H9 (cell line): Measurements from ENCODE around the gene SLC6A8. TPM values are rescaled to one million over a fixed set of nuclear protein-coding genes. Genes with fewer than 3 reads are reported as not detected.
"Not testable (repeated sequence)": the region's sequence is repeated elsewhere in the genome, so short reads cannot be mapped to it uniquely, and the experiment has no call there.

Source experiments
- DNase-seq: peaks from one replicate; pipeline ENCODE4 v3.0.0-alpha.2; 2017
- H2AFZ ChIP-seq: one replicate; pipeline ENCODE4 v1.6.1; 2013; ENCODE audit warnings: mild to moderate bottlenecking, low read length, control low read depth, moderate library complexity
- H2AK5ac ChIP-seq: 2 replicates; pipeline ENCODE4 v1.6.1; 2013; ENCODE audit warnings: low read length, control low read depth, mixed read lengths; ENCODE audit not compliant: insufficient read length
- H2BK120ac ChIP-seq: one replicate; pipeline ENCODE4 v1.6.1; 2013; ENCODE audit warnings: low read depth, mild to moderate bottlenecking, low read length, control low read depth, inconsistent platforms; ENCODE audit not compliant: poor library complexity, severe bottlenecking
- H2BK12ac ChIP-seq: 2 replicates; pipeline ENCODE4 v1.6.1; 2013; ENCODE audit warnings: low read length, control low read depth, mixed read lengths, low read depth; ENCODE audit not compliant: insufficient read length
- H2BK15ac ChIP-seq: 2 replicates; pipeline ENCODE4 v1.6.1; 2013; ENCODE audit warnings: low read depth, low read length, control low read depth
- H2BK20ac ChIP-seq: one replicate; pipeline ENCODE4 v1.6.1; 2013; ENCODE audit warnings: low read depth, mild to moderate bottlenecking, low read length, control low read depth, inconsistent platforms; ENCODE audit not compliant: poor library complexity, severe bottlenecking
- H2BK5ac ChIP-seq: 2 replicates; pipeline ENCODE4 v1.6.1; 2013; ENCODE audit warnings: low read length, control low read depth, mixed read lengths; ENCODE audit not compliant: insufficient read length
- H3K14ac ChIP-seq: 2 replicates; pipeline ENCODE4 v1.6.1; 2013; ENCODE audit warnings: low read length, control low read depth; ENCODE audit not compliant: insufficient read depth
- H3K18ac ChIP-seq: 2 replicates; pipeline ENCODE4 v1.6.1; 2013; ENCODE audit warnings: low read depth, mild to moderate bottlenecking, mixed read lengths, low read length, control low read depth; ENCODE audit not compliant: insufficient read length
- H3K23ac ChIP-seq: 2 replicates; pipeline ENCODE4 v1.6.1; 2013; ENCODE audit warnings: low read length, control low read depth, mixed read lengths, low read depth; ENCODE audit not compliant: insufficient read length
- H3K23me2 ChIP-seq: 2 replicates; pipeline ENCODE4 v1.6.1; 2013; ENCODE audit warnings: low read depth, mild to moderate bottlenecking, mixed read lengths, low read length, control low read depth; ENCODE audit not compliant: insufficient read length, poor library complexity, severe bottlenecking
- H3K27ac ChIP-seq: 2 replicates; pipeline ENCODE4 v1.5.1; 2013; ENCODE audit warnings: low read length, control low read depth, mixed read lengths, low read depth; ENCODE audit not compliant: insufficient read length
- H3K27me3 ChIP-seq: 2 replicates; pipeline ENCODE4 v1.6.1; 2013; ENCODE audit warnings: low read length, control low read depth, inconsistent platforms; ENCODE audit not compliant: insufficient read depth
- H3K4ac ChIP-seq: 2 replicates; pipeline ENCODE4 v1.6.1; 2013; ENCODE audit warnings: low read depth, mild to moderate bottlenecking, control low read depth, inconsistent platforms, low read length, moderate library complexity
- H3K4me1 ChIP-seq: 2 replicates; pipeline ENCODE4 v1.6.1; 2013; ENCODE audit warnings: low read length, control low read depth, inconsistent platforms; ENCODE audit not compliant: insufficient read depth
- H3K4me2 ChIP-seq: 2 replicates; pipeline ENCODE4 v1.6.1; 2013; ENCODE audit warnings: low read length, control low read depth, mixed read lengths; ENCODE audit not compliant: insufficient read length, insufficient read depth
- H3K56ac ChIP-seq: 2 replicates; pipeline ENCODE4 v1.6.1; 2013; ENCODE audit warnings: low read depth, mild to moderate bottlenecking, mixed read lengths, low read length, control low read depth; ENCODE audit not compliant: insufficient read length
- H3K79me1 ChIP-seq: 2 replicates; pipeline ENCODE4 v1.6.1; 2013; ENCODE audit warnings: low read depth, mild to moderate bottlenecking, moderate library complexity, low read length, control low read depth, inconsistent platforms; ENCODE audit not compliant: insufficient read depth, poor library complexity, severe bottlenecking
- H3K79me2 ChIP-seq: 2 replicates; pipeline ENCODE4 v1.6.1; 2013; ENCODE audit warnings: low read length, control low read depth, inconsistent platforms; ENCODE audit not compliant: insufficient read depth
- H3K9ac ChIP-seq: 2 replicates; pipeline ENCODE4 v1.6.1; 2013; ENCODE audit warnings: low read length, control low read depth, mixed read lengths; ENCODE audit not compliant: insufficient read length; ENCODE audit errors: extremely low read depth
- H3K9me3 ChIP-seq: one replicate; pipeline ENCODE4 v1.6.1; 2013; ENCODE audit warnings: low read depth, low read length, inconsistent platforms; ENCODE audit not compliant: control insufficient read depth
- H3T11ph ChIP-seq: one replicate; pipeline ENCODE4 v1.6.1; 2013; ENCODE audit warnings: mild to moderate bottlenecking, low read length, control low read depth, inconsistent platforms
- H4K20me1 ChIP-seq: one replicate; pipeline ENCODE4 v1.6.1; 2013; ENCODE audit not compliant: control insufficient read depth, insufficient read length, insufficient read depth
- H4K5ac ChIP-seq: 2 replicates; pipeline ENCODE4 v1.6.1; 2013; ENCODE audit warnings: low read depth, mild to moderate bottlenecking, mixed read lengths, low read length, control low read depth; ENCODE audit not compliant: insufficient read length
- H4K8ac ChIP-seq: replicated peaks from 2 replicates; pipeline ENCODE4 v1.6.1; 2013; ENCODE audit warnings: low read length, control low read depth, mixed read lengths, low read depth; ENCODE audit not compliant: insufficient read length
- H4K91ac ChIP-seq: 2 replicates; pipeline ENCODE4 v1.6.1; 2013; ENCODE audit warnings: low read depth, mild to moderate bottlenecking, moderate library complexity, mixed read lengths, low read length, control low read depth; ENCODE audit not compliant: insufficient read length
- H3K27ac Mint-ChIP-seq, 3 experiments: 2 replicates in 2 of 3; 3 replicates in 1 of 3; pipeline ENCODE4 v1.8.0; 2020 to 2021; ENCODE audit warnings: mixed read lengths in 3 of 3, mild to moderate bottlenecking in 1 of 3, moderate library complexity in 1 of 3
- H3K27me3 Mint-ChIP-seq: 2 replicates; pipeline ENCODE4 v1.8.0; 2021; ENCODE audit warnings: low read depth, mild to moderate bottlenecking, moderate library complexity, mixed read lengths
- H3K36me3 Mint-ChIP-seq, 3 experiments: 2 replicates in 2 of 3; 3 replicates in 1 of 3; pipeline ENCODE4 v1.8.0; 2020 to 2021; ENCODE audit warnings: low read depth in 3 of 3, mixed read lengths in 3 of 3; ENCODE audit not compliant: insufficient read depth in 1 of 3
- H3K4me1 Mint-ChIP-seq, 2 experiments: 2 replicates each; pipeline ENCODE4 v1.8.0; 2020; ENCODE audit warnings: mixed read lengths in 2 of 2
- H3K4me3 Mint-ChIP-seq, 2 experiments: 2 replicates in 1 of 2; 3 replicates in 1 of 2; pipeline ENCODE4 v1.8.0; 2020 to 2021; ENCODE audit warnings: mild to moderate bottlenecking in 2 of 2, mixed read lengths in 2 of 2, moderate library complexity in 1 of 2
- H3K9me3 Mint-ChIP-seq, 2 experiments: 2 replicates in 1 of 2; 3 replicates in 1 of 2; pipeline ENCODE4 v1.8.0; 2020; ENCODE audit warnings: mild to moderate bottlenecking in 2 of 2, mixed read lengths in 2 of 2, moderate library complexity in 1 of 2
- CTCF ChIP-seq: fragments of 200-600 bp; sonication (generic); conservative IDR thresholded peaks from 3 replicates; pipeline ENCODE4 v1.8.0; 2021; ENCODE audit warnings: antibody characterized with exemption, mild to moderate bottlenecking
- WGBS: extraction: QIAGEN DNeasy Blood & Tissue Kit; methylation state at CpG from one replicate; pipeline ENCODE4 v1.1.7; 2013; ENCODE audit warnings: missing lambda C conversion rate, low lambda C conversion rate, mixed read lengths; ENCODE audit not compliant: insufficient read length; ENCODE audit errors: extremely low coverage; 5-methylcytosine and 5-hydroxymethylcytosine counted together
- total RNA-seq: library from RNA; stranded (reverse); gene quantifications from 2 replicates; pipeline ENCODE4 v1.2.1, GENCODE V29; 2021

The SLC6A8 gene
- total RNA-seq, 1 experiment from 2014 or later: 229 TPM

GRCh38 chrX:153697924-153698865, 10.5 kb downstream of the SLC6A8 start:
- no peaks in the 10 kb centered on the region for H3K4me1 ChIP-seq
- no peak overlapping the region for H4K5ac ChIP-seq
- no peak overlapping the region for H3K18ac ChIP-seq
- no peaks in the 10 kb centered on the region for H3K79me1 ChIP-seq
- TF ChIP-seq CTCF: no peak
- H3K27ac ChIP-seq: no peak overlapping the region
- H3K4me2 ChIP-seq: no peak overlapping the region
- peaks cover 1% of the 10 kb centered on the region for H3K27me3 Mint-ChIP-seq
- H2BK12ac ChIP-seq: no peak overlapping the region
- no peak overlapping the region for H2AK5ac ChIP-seq
- no peaks in the 10 kb centered on the region for H3K27me3 ChIP-seq
- H2BK20ac ChIP-seq: no peak overlapping the region
- H4K20me1 ChIP-seq: no peaks in the 10 kb centered on the region
- no peaks in the 10 kb centered on the region for H3K9me3 ChIP-seq
- no peak overlapping the region for H4K91ac ChIP-seq
- peaks cover 0 to 3% of the 10 kb centered on the region in 2 experiments; a peak in 2 of 4 replicates for H3K4me1 Mint-ChIP-seq
- H3K23ac ChIP-seq: no peak overlapping the region
- no peak for DNase-seq
- H3K56ac ChIP-seq: no peak overlapping the region
- H2BK5ac ChIP-seq: no peak overlapping the region
- H3T11ph ChIP-seq: no peak overlapping the region
- H2BK15ac ChIP-seq: no peak overlapping the region
- H3K14ac ChIP-seq: no peak overlapping the region
- H2AFZ ChIP-seq: no peak overlapping the region
- H2BK120ac ChIP-seq: no peak overlapping the region
- no CpG with 5 or more reads among the region's 16 CpGs for WGBS
- H3K27ac Mint-ChIP-seq: peak overlapping the region in 2 of 3 experiments; percentile 78 to 94; a peak in 4 of 7 replicates
- no peak overlapping the region for H3K4ac ChIP-seq
- H3K79me2 ChIP-seq: no peaks in the 10 kb centered on the region
- H3K36me3 Mint-ChIP-seq: peaks cover 25 to 55% (median 42%) of the 10 kb centered on the region in 3 experiments
- H4K8ac ChIP-seq: no peak overlapping the region
- H3K9ac ChIP-seq: no peak overlapping the region
- H3K4me3 Mint-ChIP-seq: no peak overlapping the region
- H3K9me3 Mint-ChIP-seq: peaks cover 52 to 74% of the 10 kb centered on the region in 2 experiments
- no peaks in the 10 kb centered on the region for H3K23me2 ChIP-seq

GRCh38 chrX:153699210-153699783, 11.6 kb downstream of the SLC6A8 start:
- H2BK12ac ChIP-seq, H3K4me1 Mint-ChIP-seq, H2AK5ac ChIP-seq, H3K79me2 ChIP-seq, H3K27me3 ChIP-seq, H2BK120ac ChIP-seq, H4K5ac ChIP-seq, H3K14ac ChIP-seq, H3K4ac ChIP-seq, H3K4me1 ChIP-seq, H3K23ac ChIP-seq, H2BK20ac ChIP-seq, H2BK15ac ChIP-seq, H4K91ac ChIP-seq, H4K20me1 ChIP-seq, H3K27ac ChIP-seq, H3K27me3 Mint-ChIP-seq, H3T11ph ChIP-seq, H2AFZ ChIP-seq, H3K9me3 ChIP-seq, H3K56ac ChIP-seq, H3K23me2 ChIP-seq, H4K8ac ChIP-seq, H3K4me2 ChIP-seq, DNase-seq, H3K18ac ChIP-seq, H3K27ac Mint-ChIP-seq, H3K9ac ChIP-seq, H2BK5ac ChIP-seq, H3K4me3 Mint-ChIP-seq, H3K79me1 ChIP-seq: not testable (repeated sequence)
- no CpG with 5 or more reads among the region's 16 CpGs for WGBS
- Mint-ChIP-seq H3K36me3 (peaks cover 24 to 55% (median 42%) of the 10 kb centered on the region in 3 experiments), H3K9me3 (peaks cover 54 to 73% of the 10 kb centered on the region in 2 experiments)
